Pancreas (tissue), 10 donors: ENCODE data around the gene PLET1. TPM values are rescaled to one million over a fixed set of nuclear protein-coding genes. Genes with fewer than 3 reads are reported as not detected.

Experiments
- ATAC-seq, 4 donors: fragments of 200-7000 bp; cut with Tn5 transposase; one replicate each; pipeline versions ENCODE4 v1.8.0 to v1.9.1; 2020; ENCODE audit warnings: mild to moderate bottlenecking in 4 of 4, moderate library complexity in 4 of 4
- DNase-seq, 6 donors: peaks; one replicate each; pipeline ENCODE4 v3.0.0-alpha.2; 2020
- FAIRE-seq: peaks from 2 replicates; lab custom pipeline; 2012; peaks lifted over from hg19 to GRCh38; lab: Jason Lieb, UNC
- H3K27ac ChIP-seq, 4 donors: fragments of 200-600 bp; sonication (generic); 1 replicate in 3 of 4; 2 replicates in 1 of 4; pipeline versions ENCODE4 v1.5.0 to v1.8.0; 2020
- H3K27me3 ChIP-seq, 4 donors: fragments of 200-600 bp; one replicate each; pipeline ENCODE4 v1.8.0; 2021
- H3K36me3 ChIP-seq, 3 donors: fragments of 200-600 bp; sonication (generic) in 1 of 3; one replicate each; pipeline versions ENCODE4 v1.5.0 to v1.8.0; 2020 to 2021
- H3K4me1 ChIP-seq, 3 donors: fragments of 200-600 bp; one replicate each; pipeline ENCODE4 v1.8.0; 2021
- H3K4me3 ChIP-seq, 4 donors: fragments of 200-600 bp; sonication (generic) in 2 of 4; one replicate each; pipeline versions ENCODE4 v1.5.0 to v1.8.0; 2020 to 2021
- H3K9me3 ChIP-seq, 4 donors: fragments of 200-600 bp; one replicate each; pipeline ENCODE4 v1.8.0; 2021
- WGBS, 2 donors: extraction: QIAGEN DNeasy Blood & Tissue Kit; methylation state at CpG; one replicate each; pipeline ENCODE4 v1.1.7; 2013; 5-methylcytosine and 5-hydroxymethylcytosine counted together
- intact Hi-C, 3 donors: fragments of 100-400 bp; cut with DNase I; formaldehyde crosslinking; loops; one replicate each; pipeline versions ENCODE4 v1.11.1 to v1.14.2; 2022
- polyA plus RNA-seq, 2 donors: library from polyadenylated mRNA; stranded (reverse); fragments of 200-250 nt; gene quantifications; one replicate each; pipeline ENCODE4 v1.2.3, GENCODE V29; 2013
- total RNA-seq, 6 donors: library from RNA; stranded (reverse); fragmentation: NEBNext Ultra II Directional in 4 of 6; extraction: Animal tissue kit (Norgen Biotek cat#: 25700) in 4 of 6; gene quantifications; one replicate each; pipeline versions ENCODE4 v1.2.1 to v1.2.4, GENCODE V29; 2021 to 2023
- TF ChIP-seq, protein P1 (sequence below), 4 donors: fragments of 200-600 bp; sonication (generic) in 3 of 4; IDR thresholded peaks; one replicate each; pipeline versions ENCODE4 v1.5.0 to v1.8.0; 2021; ENCODE audit warnings: antibody characterized with exemption in 4 of 4
- donor health status: healthy with polysubstance abuse.
- donor health status: DM: no; HTN: no; CAD: no; lungs with moderate emphysema.
- donor health status: DM: no; HTN: no; CAD: no.
- donor health status: control.
- donor health status: control.
- donor health status: Bipolar disorder and iron deficiency.
- donor health status: DM: yes; HTN: yes; CAD: no.
- donor health status: DM: no; HTN: no; CAD: no.
- donor health status: DM: no; HTN: no; CAD: no.
- donor health status: DM: yes; HTN: yes; CAD: no.

The PLET1 gene
- total and polyA plus RNA-seq, 8 donors, result not detected

DNA sequence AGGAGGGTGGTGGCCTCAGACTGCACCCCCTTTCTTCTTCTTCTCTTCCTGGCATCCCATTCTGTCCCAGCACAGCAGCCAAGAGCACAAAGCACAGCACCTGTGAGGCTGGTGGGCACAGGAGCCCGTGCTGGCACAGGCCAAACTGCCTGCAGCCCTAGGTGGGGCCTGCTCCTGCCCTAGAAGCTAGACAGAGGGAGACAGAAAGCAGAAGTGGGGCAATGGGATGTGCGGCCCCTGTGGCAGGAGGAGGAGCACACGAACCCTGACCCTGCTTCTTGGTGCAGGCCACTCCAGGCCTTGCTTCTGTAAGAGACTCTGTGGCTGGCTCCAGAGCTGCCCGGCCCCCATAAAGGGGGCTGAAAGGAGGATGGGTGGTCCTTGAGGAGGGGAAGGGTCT is 38.4 kb downstream of the PLET1 start:
- H3K4me3 ChIP-seq, result no peak overlapping the region
- DNase-seq, result no peak
- 61 to 63% methylated on average over 4 of the region's 4 CpGs for WGBS, 2 donors
- intact Hi-C loops, result no loop called here
- H3K27ac ChIP-seq, result no peak overlapping the region
- TF ChIP-seq, protein P1, sequence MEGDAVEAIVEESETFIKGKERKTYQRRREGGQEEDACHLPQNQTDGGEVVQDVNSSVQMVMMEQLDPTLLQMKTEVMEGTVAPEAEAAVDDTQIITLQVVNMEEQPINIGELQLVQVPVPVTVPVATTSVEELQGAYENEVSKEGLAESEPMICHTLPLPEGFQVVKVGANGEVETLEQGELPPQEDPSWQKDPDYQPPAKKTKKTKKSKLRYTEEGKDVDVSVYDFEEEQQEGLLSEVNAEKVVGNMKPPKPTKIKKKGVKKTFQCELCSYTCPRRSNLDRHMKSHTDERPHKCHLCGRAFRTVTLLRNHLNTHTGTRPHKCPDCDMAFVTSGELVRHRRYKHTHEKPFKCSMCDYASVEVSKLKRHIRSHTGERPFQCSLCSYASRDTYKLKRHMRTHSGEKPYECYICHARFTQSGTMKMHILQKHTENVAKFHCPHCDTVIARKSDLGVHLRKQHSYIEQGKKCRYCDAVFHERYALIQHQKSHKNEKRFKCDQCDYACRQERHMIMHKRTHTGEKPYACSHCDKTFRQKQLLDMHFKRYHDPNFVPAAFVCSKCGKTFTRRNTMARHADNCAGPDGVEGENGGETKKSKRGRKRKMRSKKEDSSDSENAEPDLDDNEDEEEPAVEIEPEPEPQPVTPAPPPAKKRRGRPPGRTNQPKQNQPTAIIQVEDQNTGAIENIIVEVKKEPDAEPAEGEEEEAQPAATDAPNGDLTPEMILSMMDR (IDR thresholded peaks at IDR 0.05), result no peak
- H3K9me3 ChIP-seq, result no peaks in the 10 kb centered on the region
- no peaks in the 10 kb centered on the region for H3K27me3 ChIP-seq
- FAIRE-seq, result no peak
- H3K4me1 ChIP-seq, result peaks cover 0 to 4% (median 2%) of the 10 kb centered on the region in 3 donors
- H3K36me3 ChIP-seq, result no peaks in the 10 kb centered on the region
- no peak for ATAC-seq

DNA sequence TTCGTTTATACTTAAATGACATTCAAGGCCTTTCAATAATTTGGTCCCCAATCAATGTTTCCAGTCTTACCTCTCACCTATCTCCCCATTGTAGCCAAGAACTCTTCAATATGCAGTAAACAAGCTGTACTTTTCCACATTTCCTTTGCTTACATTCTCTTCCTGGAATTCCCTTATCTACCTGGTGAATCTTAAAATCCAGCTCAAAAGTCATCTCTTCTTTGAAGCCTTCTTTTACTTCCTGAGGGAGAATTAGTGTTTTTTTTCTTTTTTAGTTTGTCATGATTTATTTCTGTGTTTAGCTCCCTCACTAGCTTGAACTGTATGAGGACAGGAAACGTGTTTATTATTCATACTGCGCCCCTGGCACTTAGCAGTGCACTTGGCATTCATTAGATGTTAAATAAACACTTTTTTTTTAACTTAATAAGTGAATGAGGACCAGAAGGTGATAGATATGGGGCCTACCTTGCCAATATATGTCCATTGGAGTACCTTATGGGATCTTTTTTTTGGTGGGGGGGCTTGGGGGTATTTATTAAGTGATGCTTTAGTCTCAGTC is 39.3 kb downstream of the PLET1 start:
- FAIRE-seq, result no peak
- H3K4me1 ChIP-seq, result no peaks in the 10 kb centered on the region

DNA sequence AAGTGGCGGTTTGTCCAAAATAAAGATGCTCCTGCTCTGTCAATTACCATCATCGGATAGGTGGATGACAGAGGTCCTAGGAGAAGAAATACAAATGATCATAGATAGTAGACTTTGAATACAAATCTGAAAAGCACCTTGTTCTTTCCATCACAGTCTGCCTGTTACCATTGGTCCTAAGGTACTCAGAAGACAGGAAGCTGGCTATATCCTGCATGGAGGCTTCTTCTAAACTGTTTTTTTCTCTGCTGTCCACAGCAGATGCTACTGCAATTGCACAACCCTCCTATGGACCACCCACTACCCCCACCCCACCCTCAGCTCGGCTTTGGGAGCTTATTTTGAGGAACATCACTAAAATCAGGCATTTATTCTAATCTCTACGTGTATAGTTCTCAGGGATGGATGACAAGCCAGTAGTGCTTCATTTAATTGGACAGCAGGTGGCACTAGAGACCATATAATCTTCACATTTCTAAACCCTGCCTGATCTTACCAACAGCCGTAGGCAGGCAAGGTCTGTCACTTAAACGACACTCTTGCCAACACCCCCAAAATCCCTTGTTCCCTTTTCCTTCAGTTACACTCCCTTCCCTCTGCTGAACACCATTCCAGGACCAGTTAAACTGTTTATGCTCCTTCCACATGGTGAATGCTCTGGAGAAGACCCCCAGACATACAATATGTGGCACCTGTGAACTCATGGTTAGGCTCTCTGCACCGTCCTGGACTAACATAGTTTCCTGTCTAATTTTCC is 41.0 kb downstream of the PLET1 start:
- Histone ChIP-seq H3K4me3 (no peak overlapping the region), H3K27ac (no peak overlapping the region), H3K27me3 (no peaks in the 10 kb centered on the region), H3K4me1 (no peaks in the 10 kb centered on the region), H3K36me3 (no peaks in the 10 kb centered on the region), H3K9me3 (no peaks in the 10 kb centered on the region)
- FAIRE-seq, result no peak
- TF ChIP-seq, protein P1 (IDR thresholded peaks at IDR 0.05), result peak; percentile 52 to 73 (median 61)
- ATAC-seq, result peak; percentile 95 to 100 (median 98)
- 30 to 32% methylated on average over 7 of the region's 7 CpGs for WGBS, 2 donors
- DNase-seq, result peak in 3 of 6 donors; percentile 17 to 58 (median 28)
- intact Hi-C loops, result loop anchor here in 2 of 3 donors (2.0 kb wide), 1 partner anchor 61 kb away; no protein-coding TSS in a partner anchor

More for the DNA sequence above, 39.3 kb downstream of the PLET1 start:
- ATAC-seq (no peak), DNase-seq (no peak)
- Histone ChIP-seq H3K27me3 (no peaks in the 10 kb centered on the region), H3K36me3 (no peaks in the 10 kb centered on the region), H3K9me3 (no peaks in the 10 kb centered on the region), H3K27ac (no peak overlapping the region), H3K4me3 (no peak overlapping the region)
- TF ChIP-seq, protein P1 (IDR thresholded peaks at IDR 0.05), result no peak
- intact Hi-C loops, result no loop called here
- WGBS, 2 donors, result 23 to 31% methylated on average over 3 of the region's 3 CpGs

DNA sequence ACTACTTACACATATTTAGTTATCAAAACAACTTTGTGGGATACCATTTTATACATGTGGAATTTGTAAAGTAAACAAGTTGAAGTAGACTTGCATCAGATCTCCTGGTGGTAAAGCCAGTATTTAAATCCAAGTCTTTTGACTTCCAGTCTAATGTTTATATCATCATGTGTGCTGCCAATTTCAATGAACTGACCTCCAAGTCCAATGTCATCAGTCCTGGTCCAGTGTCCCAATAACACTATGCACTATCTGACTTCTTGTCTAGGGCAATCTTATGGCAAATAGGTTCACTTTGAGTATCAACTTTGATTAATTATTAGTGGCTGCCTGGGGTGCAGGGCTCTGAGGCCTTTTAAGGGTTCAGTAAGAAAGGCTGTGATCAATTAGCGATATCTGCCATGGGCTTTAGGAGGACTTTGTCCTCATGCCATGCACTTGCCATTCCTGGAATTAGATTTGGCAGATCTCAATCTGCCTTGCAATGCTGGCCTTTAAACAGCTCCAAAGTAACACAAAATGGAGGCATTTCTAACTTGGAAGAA is 44.0 kb downstream of the PLET1 start:
- no peak for DNase-seq
- Histone ChIP-seq H3K4me1 (no peaks in the 10 kb centered on the region), H3K36me3 (no peaks in the 10 kb centered on the region), H3K4me3 (no peak overlapping the region), H3K27me3 (no peaks in the 10 kb centered on the region), H3K9me3 (no peaks in the 10 kb centered on the region), H3K27ac (no peak overlapping the region)
- FAIRE-seq, result no peak
- TF ChIP-seq, protein P1 (IDR thresholded peaks at IDR 0.05), result no peak
- ATAC-seq, result no peak
- intact Hi-C loops, result no loop called here
- WGBS, 2 donors, result 62 to 65% methylated on average over 1 of the region's 1 CpG
